NCI-H1417 (cell line): ENCODE measurements around the gene PRKN.

Experiments
- DNase-seq, 3 experiments: peaks; one replicate each; lab custom pipeline; 2025; lab: John Stamatoyannopoulos, UW

PRKN gene

GRCh38 chr6:162123797-162124196, 603.8 kb downstream of the PRKN start:
- DNase-seq = peak in 2 of 3 experiments; percentile 4 to 55

- DNase-seq = no peak
These were observed 608.2 kb downstream of the PRKN start for GRCh38 chr6:162119341-162119740.

GRCh38 chr6:162118706-162119105, 608.9 kb downstream of the PRKN start:
- DNase-seq = no peak

- DNase-seq = no peak
These were observed 610.6 kb downstream of the PRKN start for GRCh38 chr6:162116902-162117525.

GRCh38 chr6:162109480-162110050, 618.0 kb downstream of the PRKN start:
- DNase-seq = no peak

GRCh38 chr6:162108041-162108440, 619.5 kb downstream of the PRKN start:
- no peak for DNase-seq

- no peak for DNase-seq
These were observed 627.5 kb downstream of the PRKN start for GRCh38 chr6:162100096-162100495.

- DNase-seq = no peak
These were observed 627.9 kb downstream of the PRKN start for GRCh38 chr6:162099685-162100084.

- no peak for DNase-seq
These were observed 634.6 kb downstream of the PRKN start for GRCh38 chr6:162092816-162093502.

GRCh38 chr6:162090734-162091133, 636.8 kb downstream of the PRKN start:
- peak in 1 of 3 experiments; percentile 21 for DNase-seq

- no peak for DNase-seq
These were observed 639.5 kb downstream of the PRKN start for GRCh38 chr6:162088091-162088490.

- DNase-seq = no peak
These were observed 642.0 kb downstream of the PRKN start for GRCh38 chr6:162085561-162085960.

- DNase-seq = no peak
These were observed 645.0 kb downstream of the PRKN start for GRCh38 chr6:162082520-162082919.

- no peak for DNase-seq
These were observed 648.9 kb downstream of the PRKN start for GRCh38 chr6:162078667-162079066.

GRCh38 chr6:162078126-162078525, 649.4 kb downstream of the PRKN start:
- DNase-seq = no peak

GRCh38 chr6:162076816-162077215, 650.8 kb downstream of the PRKN start:
- no peak for DNase-seq

- DNase-seq = peak in 1 of 3 experiments; percentile 32
These were observed 652.8 kb downstream of the PRKN start for GRCh38 chr6:162074641-162075275.

GRCh38 chr6:162070639-162071038, 656.9 kb downstream of the PRKN start:
- DNase-seq = no peak

- no peak for DNase-seq
These were observed 657.6 kb downstream of the PRKN start for GRCh38 chr6:162069995-162070394.

- DNase-seq = no peak
These were observed 659.2 kb downstream of the PRKN start for GRCh38 chr6:162068340-162068739.

GRCh38 chr6:162063666-162064065, 663.9 kb downstream of the PRKN start:
- DNase-seq = no peak

GRCh38 chr6:162058281-162058875, 669.2 kb downstream of the PRKN start:
- DNase-seq = no peak
